ENCODE results near the gene RNF14. TPM values are rescaled to one million over a fixed set of nuclear protein-coding genes. Genes with fewer than 3 reads are reported as not detected.

The RNF14 gene
- total and polyA plus RNA-seq, 9 of the 15 experiments (the other 6 are each of a cell fraction or from before 2014, with no cell fraction given), result 36.3 to 140 (median 75.1) TPM

- TF ChIP-seq ZNF407 (IDR thresholded peaks at IDR 0.05; ENCODE audit: low read depth) (no peak), HIVEP1 (CRISPR knock-in tag; IDR thresholded peaks at IDR 0.05) (no peak), TEAD2 (tag; IDR thresholded peaks at IDR 0.05) (0 out of 2 replicates have a peak, but pooled peaks have one; percentile 33), CHCHD3 (CRISPR knock-in tag; IDR thresholded peaks at IDR 0.05) (no peak; the same call in 1 of the 2 replicates), FOXJ3 (CRISPR knock-in tag; IDR thresholded peaks at IDR 0.05) (no peak), CLOCK (CRISPR knock-in tag; IDR thresholded peaks at IDR 0.05; ENCODE audit: borderline replicate concordance) (no peak), BRF1 (IDR thresholded peaks at IDR 0.05; ENCODE audit: borderline replicate concordance, extremely low read depth, insufficient read length) (no peak), MXD1 (CRISPR knock-in tag; IDR thresholded peaks at IDR 0.05; ENCODE audit: borderline replicate concordance, poor library complexity, severe bottlenecking) (no peak), MTA1 (IDR thresholded peaks at IDR 0.05; ENCODE audit: borderline replicate concordance) (no peak), CCAR2 (IDR thresholded peaks at IDR 0.05; ENCODE audit: low read depth, low read length) (no peak), TSC22D4 (tag; IDR thresholded peaks at IDR 0.05) (no peak), ZNF511 (CRISPR knock-in tag; IDR thresholded peaks at IDR 0.05) (0 out of 2 replicates have a peak, but pooled peaks have one; percentile 58)
- TF ChIP-seq, protein P1, sequence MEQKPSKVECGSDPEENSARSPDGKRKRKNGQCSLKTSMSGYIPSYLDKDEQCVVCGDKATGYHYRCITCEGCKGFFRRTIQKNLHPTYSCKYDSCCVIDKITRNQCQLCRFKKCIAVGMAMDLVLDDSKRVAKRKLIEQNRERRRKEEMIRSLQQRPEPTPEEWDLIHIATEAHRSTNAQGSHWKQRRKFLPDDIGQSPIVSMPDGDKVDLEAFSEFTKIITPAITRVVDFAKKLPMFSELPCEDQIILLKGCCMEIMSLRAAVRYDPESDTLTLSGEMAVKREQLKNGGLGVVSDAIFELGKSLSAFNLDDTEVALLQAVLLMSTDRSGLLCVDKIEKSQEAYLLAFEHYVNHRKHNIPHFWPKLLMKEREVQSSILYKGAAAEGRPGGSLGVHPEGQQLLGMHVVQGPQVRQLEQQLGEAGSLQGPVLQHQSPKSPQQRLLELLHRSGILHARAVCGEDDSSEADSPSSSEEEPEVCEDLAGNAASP (IDR thresholded peaks at IDR 0.05), result no peak
Observed at GRCh38 chr5:141923448-141924313, 45.2 kb upstream of the RNF14 start, which contains the start of gene DELE1 (continued).

Measured in K562 (cell line).